GM23338 (cell line): Measurements from ENCODE around the gene NT5DC4. TPM values are rescaled to one million over a fixed set of nuclear protein-coding genes. Genes with fewer than 3 reads are reported as not detected.

Source experiments
- ATAC-seq: fragments of 200-7000 bp; cut with Tn5 transposase; 3 replicates; pipeline ENCODE4 v1.9.1; 2020
- DNase-seq: peaks from one replicate; pipeline ENCODE4 v3.0.0-alpha.2; 2015; ENCODE audit warnings: low spot score
- H2AFZ ChIP-seq: fragments of 200-600 bp; sonication (generic); 2 replicates; pipeline ENCODE4 v1.8.0; 2016; ENCODE audit warnings: antibody characterized with exemption, mild to moderate bottlenecking, moderate library complexity
- H3F3A ChIP-seq: fragments of 200-600 bp; sonication (generic); replicated peaks from 2 replicates; pipeline ENCODE4 v1.8.0; 2017; ENCODE audit warnings: antibody characterized with exemption, mixed run types, low read depth
- H3K27ac ChIP-seq: fragments of 200-600 bp; sonication (generic); 2 replicates; pipeline ENCODE4 v1.6.1; 2016; ENCODE audit warnings: low read depth
- H3K27me3 ChIP-seq: fragments of 200-600 bp; sonication (generic); 2 replicates; pipeline ENCODE4 v1.8.0; 2016; ENCODE audit warnings: mild to moderate bottlenecking, mixed run types, moderate library complexity; ENCODE audit not compliant: insufficient read depth
- H3K36me3 ChIP-seq: fragments of 200-600 bp; sonication (generic); 2 replicates; pipeline ENCODE4 v1.8.0; 2016; ENCODE audit warnings: mild to moderate bottlenecking; ENCODE audit not compliant: insufficient read depth
- H3K4me1 ChIP-seq: fragments of 200-600 bp; sonication (generic); 2 replicates; pipeline ENCODE4 v1.8.0; 2016; ENCODE audit warnings: mild to moderate bottlenecking, moderate library complexity; ENCODE audit not compliant: insufficient read depth
- H3K4me2 ChIP-seq: fragments of 200-600 bp; sonication (generic); 2 replicates; pipeline ENCODE4 v1.7.1; 2017; ENCODE audit warnings: mixed run types
- H3K4me3 ChIP-seq: fragments of 200-600 bp; sonication (generic); 2 replicates; pipeline ENCODE4 v1.6.1; 2016; ENCODE audit warnings: mixed run types
- H3K79me2 ChIP-seq: fragments of 200-600 bp; sonication (generic); replicated peaks from 2 replicates; pipeline ENCODE4 v1.8.0; 2017; ENCODE audit warnings: mild to moderate bottlenecking; ENCODE audit not compliant: insufficient read depth
- H3K9me2 ChIP-seq: fragments of 200-600 bp; sonication (generic); 2 replicates; pipeline ENCODE4 v1.8.0; 2017; ENCODE audit not compliant: insufficient read depth
- H4K20me1 ChIP-seq: fragments of 200-600 bp; sonication (generic); replicated peaks from 2 replicates; pipeline ENCODE4 v1.8.0; 2017; ENCODE audit warnings: mild to moderate bottlenecking; ENCODE audit not compliant: insufficient read depth
- H3K27ac Mint-ChIP-seq: 2 replicates; pipeline ENCODE4 v1.8.0; 2020; ENCODE audit warnings: inconsistent platforms, mild to moderate bottlenecking, moderate library complexity, mixed read lengths
- H3K27me3 Mint-ChIP-seq: 3 replicates; pipeline ENCODE4 v1.8.0; 2022; ENCODE audit warnings: low read depth, mild to moderate bottlenecking, moderate library complexity, mixed read lengths, inconsistent platforms; ENCODE audit not compliant: insufficient read depth, poor library complexity
- H3K36me3 Mint-ChIP-seq: 3 replicates; pipeline ENCODE4 v1.8.0; 2021; ENCODE audit warnings: low read depth, mild to moderate bottlenecking, inconsistent platforms, moderate library complexity, mixed read lengths
- H3K4me1 Mint-ChIP-seq: 3 replicates; pipeline ENCODE4 v1.8.0; 2020; ENCODE audit warnings: mild to moderate bottlenecking, inconsistent platforms, mixed read lengths
- H3K4me3 Mint-ChIP-seq: 3 replicates; pipeline ENCODE4 v1.8.0; 2021; ENCODE audit warnings: moderate library complexity, mild to moderate bottlenecking, inconsistent platforms, mixed read lengths
- H3K9me3 Mint-ChIP-seq: 3 replicates; pipeline ENCODE4 v1.8.0; 2020; ENCODE audit warnings: moderate library complexity, mild to moderate bottlenecking, inconsistent platforms, mixed read lengths
- CREB1 ChIP-seq: fragments of 250-450 bp; sonication (Bioruptor Pico); IDR thresholded peaks from 2 replicates; pipeline ENCODE4 v1.5.0; 2020; ENCODE audit warnings: low read depth, mild to moderate bottlenecking, moderate library complexity
- EZH2 ChIP-seq: fragments of 200-600 bp; sonication (generic); IDR thresholded peaks from one replicate; pipeline ENCODE4 v1.8.0; 2017; ENCODE audit warnings: antibody characterized with exemption, mild to moderate bottlenecking, low read depth; ENCODE audit not compliant: unreplicated experiment
- EZH2phosphoT487 ChIP-seq: fragments of 200-600 bp; sonication (generic); IDR thresholded peaks from one replicate; pipeline ENCODE4 v1.8.1; 2018; ENCODE audit warnings: antibody characterized with exemption; ENCODE audit not compliant: unreplicated experiment
- NANOG ChIP-seq: IDR thresholded peaks from 2 replicates; pipeline ENCODE4 v1.6.1; 2016; ENCODE audit warnings: antibody characterized with exemption, borderline replicate concordance
- POLR2AphosphoS5 ChIP-seq: IDR thresholded peaks from 2 replicates; pipeline ENCODE4 v1.6.1; 2016; ENCODE audit warnings: antibody characterized with exemption, low read depth
- STAT1 ChIP-seq: IDR thresholded peaks from one replicate; pipeline ENCODE4 v1.6.1; 2016; ENCODE audit warnings: antibody characterized with exemption; ENCODE audit not compliant: unreplicated experiment
- ZNF331 ChIP-seq: fragments of 250-450 bp; sonication (Bioruptor Pico); IDR thresholded peaks from 2 replicates; pipeline ENCODE4 v1.5.0; 2020; ENCODE audit warnings: low read depth, mild to moderate bottlenecking, moderate library complexity
- polyA plus RNA-seq: library from polyadenylated mRNA; unstranded; fragments of >200 nt; fragmentation: Nextera tagmentation; extraction: Ambion mirVana; gene quantifications from 2 replicates; pipeline ENCODE4 v1.2.1, GENCODE V29; 2016
- total RNA-seq: library from RNA; depleted of rRNA; stranded (reverse); fragments of >200 nt; shearing (Covaris generic); gene quantifications from 2 replicates; pipeline ENCODE4 v1.2.3, GENCODE V29; 2014
- TF ChIP-seq, protein P1 (sequence below): fragments of 250-450 bp; sonication (Bioruptor Pico); IDR thresholded peaks from 2 replicates; pipeline ENCODE4 v1.5.0; 2020; ENCODE audit warnings: mild to moderate bottlenecking, moderate library complexity
- TF ChIP-seq, protein P2 (sequence below): IDR thresholded peaks from 2 replicates; pipeline ENCODE4 v1.6.1; 2016; ENCODE audit warnings: antibody characterized with exemption

Gene NT5DC4
- total and polyA plus RNA-seq, 2 experiments from 2014 or later, result not detected

DNA sequence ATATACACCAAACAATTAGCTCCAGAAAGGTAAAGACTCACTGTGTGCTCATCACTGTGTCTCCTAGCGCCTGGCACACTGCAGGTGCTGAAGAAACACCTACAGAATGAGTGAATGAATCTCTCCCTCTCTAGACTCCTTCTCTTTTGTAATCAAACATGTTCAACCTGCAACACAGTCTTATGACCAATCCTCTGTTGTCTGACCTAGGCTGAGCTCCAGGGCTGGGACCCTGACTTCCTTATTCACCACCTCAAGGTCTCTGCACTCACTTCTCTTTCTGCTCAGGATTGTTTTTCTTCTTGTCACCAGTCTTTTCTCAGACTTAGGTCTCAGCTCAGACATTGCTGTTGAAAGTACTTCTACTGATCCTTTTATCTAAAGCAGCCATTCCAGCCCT is 33.7 kb downstream of the NT5DC4 start:
- no peaks in the 10 kb centered on the region for H3K79me2 ChIP-seq
- H3K36me3 Mint-ChIP-seq, result peaks cover 48% of the 10 kb centered on the region
- H4K20me1 ChIP-seq, result no peaks in the 10 kb centered on the region
- TF ChIP-seq CREB1 (CRISPR knock-in tag), result no peak
- TF ChIP-seq NANOG, result no peak
- no peak for TF ChIP-seq STAT1
- no peak for TF ChIP-seq EZH2
- TF ChIP-seq POLR2AphosphoS5, result no peak
- TF ChIP-seq EZH2phosphoT487, result no peak
- TF ChIP-seq, protein P1, sequence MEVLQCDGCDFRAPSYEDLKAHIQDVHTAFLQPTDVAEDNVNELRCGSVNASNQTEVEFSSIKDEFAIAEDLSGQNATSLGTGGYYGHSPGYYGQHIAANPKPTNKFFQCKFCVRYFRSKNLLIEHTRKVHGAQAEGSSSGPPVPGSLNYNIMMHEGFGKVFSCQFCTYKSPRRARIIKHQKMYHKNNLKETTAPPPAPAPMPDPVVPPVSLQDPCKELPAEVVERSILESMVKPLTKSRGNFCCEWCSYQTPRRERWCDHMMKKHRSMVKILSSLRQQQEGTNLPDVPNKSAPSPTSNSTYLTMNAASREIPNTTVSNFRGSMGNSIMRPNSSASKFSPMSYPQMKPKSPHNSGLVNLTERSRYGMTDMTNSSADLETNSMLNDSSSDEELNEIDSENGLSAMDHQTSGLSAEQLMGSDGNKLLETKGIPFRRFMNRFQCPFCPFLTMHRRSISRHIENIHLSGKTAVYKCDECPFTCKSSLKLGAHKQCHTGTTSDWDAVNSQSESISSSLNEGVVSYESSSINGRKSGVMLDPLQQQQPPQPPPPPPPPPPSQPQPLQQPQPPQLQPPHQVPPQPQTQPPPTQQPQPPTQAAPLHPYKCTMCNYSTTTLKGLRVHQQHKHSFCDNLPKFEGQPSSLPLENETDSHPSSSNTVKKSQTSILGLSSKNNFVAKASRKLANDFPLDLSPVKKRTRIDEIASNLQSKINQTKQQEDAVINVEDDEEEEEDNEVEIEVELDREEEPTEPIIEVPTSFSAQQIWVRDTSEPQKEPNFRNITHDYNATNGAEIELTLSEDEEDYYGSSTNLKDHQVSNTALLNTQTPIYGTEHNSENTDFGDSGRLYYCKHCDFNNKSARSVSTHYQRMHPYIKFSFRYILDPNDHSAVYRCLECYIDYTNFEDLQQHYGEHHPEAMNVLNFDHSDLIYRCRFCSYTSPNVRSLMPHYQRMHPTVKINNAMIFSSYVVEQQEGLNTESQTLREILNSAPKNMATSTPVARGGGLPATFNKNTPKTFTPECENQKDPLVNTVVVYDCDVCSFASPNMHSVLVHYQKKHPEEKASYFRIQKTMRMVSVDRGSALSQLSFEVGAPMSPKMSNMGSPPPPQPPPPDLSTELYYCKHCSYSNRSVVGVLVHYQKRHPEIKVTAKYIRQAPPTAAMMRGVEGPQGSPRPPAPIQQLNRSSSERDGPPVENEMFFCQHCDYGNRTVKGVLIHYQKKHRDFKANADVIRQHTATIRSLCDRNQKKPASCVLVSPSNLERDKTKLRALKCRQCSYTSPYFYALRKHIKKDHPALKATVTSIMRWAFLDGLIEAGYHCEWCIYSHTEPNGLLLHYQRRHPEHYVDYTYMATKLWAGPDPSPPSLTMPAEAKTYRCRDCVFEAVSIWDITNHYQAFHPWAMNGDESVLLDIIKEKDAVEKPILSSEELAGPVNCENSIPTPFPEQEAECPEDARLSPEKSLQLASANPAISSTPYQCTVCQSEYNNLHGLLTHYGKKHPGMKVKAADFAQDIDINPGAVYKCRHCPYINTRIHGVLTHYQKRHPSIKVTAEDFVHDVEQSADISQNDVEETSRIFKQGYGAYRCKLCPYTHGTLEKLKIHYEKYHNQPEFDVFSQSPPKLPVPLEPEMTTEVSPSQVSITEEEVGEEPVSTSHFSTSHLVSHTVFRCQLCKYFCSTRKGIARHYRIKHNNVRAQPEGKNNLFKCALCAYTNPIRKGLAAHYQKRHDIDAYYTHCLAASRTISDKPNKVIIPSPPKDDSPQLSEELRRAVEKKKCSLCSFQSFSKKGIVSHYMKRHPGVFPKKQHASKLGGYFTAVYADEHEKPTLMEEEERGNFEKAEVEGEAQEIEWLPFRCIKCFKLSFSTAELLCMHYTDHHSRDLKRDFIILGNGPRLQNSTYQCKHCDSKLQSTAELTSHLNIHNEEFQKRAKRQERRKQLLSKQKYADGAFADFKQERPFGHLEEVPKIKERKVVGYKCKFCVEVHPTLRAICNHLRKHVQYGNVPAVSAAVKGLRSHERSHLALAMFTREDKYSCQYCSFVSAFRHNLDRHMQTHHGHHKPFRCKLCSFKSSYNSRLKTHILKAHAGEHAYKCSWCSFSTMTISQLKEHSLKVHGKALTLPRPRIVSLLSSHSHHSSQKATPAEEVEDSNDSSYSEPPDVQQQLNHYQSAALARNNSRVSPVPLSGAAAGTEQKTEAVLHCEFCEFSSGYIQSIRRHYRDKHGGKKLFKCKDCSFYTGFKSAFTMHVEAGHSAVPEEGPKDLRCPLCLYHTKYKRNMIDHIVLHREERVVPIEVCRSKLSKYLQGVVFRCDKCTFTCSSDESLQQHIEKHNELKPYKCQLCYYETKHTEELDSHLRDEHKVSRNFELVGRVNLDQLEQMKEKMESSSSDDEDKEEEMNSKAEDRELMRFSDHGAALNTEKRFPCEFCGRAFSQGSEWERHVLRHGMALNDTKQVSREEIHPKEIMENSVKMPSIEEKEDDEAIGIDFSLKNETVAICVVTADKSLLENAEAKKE (CRISPR knock-in tag), result no peak
- TF ChIP-seq ZNF331 (CRISPR knock-in tag), result no peak
- TF ChIP-seq, protein P2, sequence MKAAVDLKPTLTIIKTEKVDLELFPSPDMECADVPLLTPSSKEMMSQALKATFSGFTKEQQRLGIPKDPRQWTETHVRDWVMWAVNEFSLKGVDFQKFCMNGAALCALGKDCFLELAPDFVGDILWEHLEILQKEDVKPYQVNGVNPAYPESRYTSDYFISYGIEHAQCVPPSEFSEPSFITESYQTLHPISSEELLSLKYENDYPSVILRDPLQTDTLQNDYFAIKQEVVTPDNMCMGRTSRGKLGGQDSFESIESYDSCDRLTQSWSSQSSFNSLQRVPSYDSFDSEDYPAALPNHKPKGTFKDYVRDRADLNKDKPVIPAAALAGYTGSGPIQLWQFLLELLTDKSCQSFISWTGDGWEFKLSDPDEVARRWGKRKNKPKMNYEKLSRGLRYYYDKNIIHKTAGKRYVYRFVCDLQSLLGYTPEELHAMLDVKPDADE, result no peak
- H3K4me2 ChIP-seq, result no peak overlapping the region
- DNase-seq (no peak), ATAC-seq (no peak)
- H3K4me3 ChIP-seq, result no peak overlapping the region
- H3K4me1 ChIP-seq, result no peaks in the 10 kb centered on the region
- H3K9me3 Mint-ChIP-seq, result no peaks in the 10 kb centered on the region
- H2AFZ ChIP-seq, result no peak overlapping the region
- H3K27me3 ChIP-seq, result no peaks in the 10 kb centered on the region
- H3K27ac ChIP-seq, result no peak overlapping the region
- no peak overlapping the region for H3K27ac Mint-ChIP-seq
- H3K9me2 ChIP-seq, result no peaks in the 10 kb centered on the region
- H3K4me1 Mint-ChIP-seq, result no peaks in the 10 kb centered on the region
- H3K27me3 Mint-ChIP-seq, result no peaks in the 10 kb centered on the region
- no peak overlapping the region for H3K4me3 Mint-ChIP-seq
- no peaks in the 10 kb centered on the region for H3F3A ChIP-seq
- peaks cover 38% of the 10 kb centered on the region for H3K36me3 ChIP-seq
